HG02571 (cell line): ENCODE measurements around the gene NBAS.
"Not testable (repeated sequence)": the region's sequence is repeated elsewhere in the genome, so short reads cannot be mapped to it uniquely, and the experiment has no call there.

Experiments used
- ATAC-seq: cut with Tn5 transposase; IDR thresholded peaks from one replicate; pipeline ENCODE4 v1.9.1; 2021; ENCODE audit warnings: mild to moderate bottlenecking, moderate library complexity; ENCODE audit not compliant: unreplicated experiment

Gene NBAS

GRCh38 chr2:15275346-15275745 is 285.8 kb downstream of the NBAS start:
- no peak for ATAC-seq

- ATAC-seq: no peak
These were observed 287.7 kb downstream of the NBAS start for GRCh38 chr2:15273452-15273851.

GRCh38 chr2:15272942-15273341 is 288.2 kb downstream of the NBAS start:
- no peak for ATAC-seq

GRCh38 chr2:15271941-15272542 is 289.1 kb downstream of the NBAS start:
- ATAC-seq: no peak

- no peak for ATAC-seq
These were observed 289.9 kb downstream of the NBAS start for GRCh38 chr2:15271276-15271675.

- no peak for ATAC-seq
These were observed 292.1 kb downstream of the NBAS start for GRCh38 chr2:15269043-15269442.

GRCh38 chr2:15265889-15266288 is 295.2 kb downstream of the NBAS start:
- no peak for ATAC-seq

GRCh38 chr2:15263976-15264685 is 297.0 kb downstream of the NBAS start:
- no peak for ATAC-seq

GRCh38 chr2:15262792-15263191 is 298.3 kb downstream of the NBAS start:
- no peak for ATAC-seq

- no peak for ATAC-seq
These were observed 300.3 kb downstream of the NBAS start for GRCh38 chr2:15260835-15261234.

GRCh38 chr2:15260196-15260595 is 300.9 kb downstream of the NBAS start:
- ATAC-seq: no peak

GRCh38 chr2:15259356-15259756 is 301.8 kb downstream of the NBAS start:
- no peak for ATAC-seq

- not testable (repeated sequence) for ATAC-seq
These were observed 302.7 kb downstream of the NBAS start for GRCh38 chr2:15258385-15258784.

GRCh38 chr2:15253835-15254286 is 307.3 kb downstream of the NBAS start:
- no peak for ATAC-seq

GRCh38 chr2:15253247-15253646 is 307.9 kb downstream of the NBAS start:
- ATAC-seq: no peak

- ATAC-seq: no peak
These were observed 309.4 kb downstream of the NBAS start for GRCh38 chr2:15251753-15252152.

GRCh38 chr2:15250946-15251345 is 310.2 kb downstream of the NBAS start:
- ATAC-seq: not testable (repeated sequence)

GRCh38 chr2:15246870-15247269 is 314.3 kb downstream of the NBAS start:
- no peak for ATAC-seq

- ATAC-seq: no peak
These were observed 317.4 kb downstream of the NBAS start for GRCh38 chr2:15243762-15244161.

- ATAC-seq: no peak
These were observed 318.1 kb downstream of the NBAS start for GRCh38 chr2:15242936-15243461.

GRCh38 chr2:15241929-15242328 is 319.2 kb downstream of the NBAS start:
- no peak for ATAC-seq

- ATAC-seq: no peak
These were observed 319.9 kb downstream of the NBAS start for GRCh38 chr2:15241201-15241600.
